ENCODE measurements around the gene NDUFB4. TPM values are rescaled to one million over a fixed set of nuclear protein-coding genes. Genes with fewer than 3 reads are reported as not detected.

Gene NDUFB4
- total and polyA plus RNA-seq, 7 experiments from 2014 or later = 63.4 to 277 (median 78.0) TPM

- Histone ChIP-seq H3K4me1 (ENCODE audit: control insufficient read depth in 2 of 2, insufficient read depth in 2 of 2, low read length in 2 of 2) (peaks cover 25 to 27% of the 10 kb centered on the region in 2 donors), H3K27me3 (ENCODE audit: control insufficient read depth in 2 of 2, insufficient read depth in 2 of 2, low read length in 2 of 2) (no peaks in the 10 kb centered on the region), H3K36me3 (ENCODE audit: control insufficient read depth in 2 of 3, insufficient read depth in 3 of 3, low read length in 3 of 3) (peaks cover 0 to 15% (median 0%) of the 10 kb centered on the region in 3 experiments), H3K9me3 (ENCODE audit: control insufficient read depth in 2 of 3, low read length in 3 of 3) (no peaks in the 10 kb centered on the region), H3K4me3 (ENCODE audit: low read length) (peak overlapping the region; percentile 8), H3K27ac (ENCODE audit: low read depth, low read length) (peak overlapping the region; percentile 64)
- peak overlapping the region in 4 of 10 donors; percentile 60 to 89 (median 81) for H3K4me3 Mint-ChIP-seq
- CTCF ChIA-PET = interaction anchor here (0.6 to 2.4 kb wide), 4 partner anchors 10 to 1474 kb away, joined by 3 to 10 read pairs (median 5); no protein-coding TSS in a partner anchor
- no peak for ATAC-seq
- H3K27ac Mint-ChIP-seq = peak overlapping the region in 3 of 9 donors; percentile 65 to 86 (median 74)
- peaks cover 0 to 2% (median 0%) of the 10 kb centered on the region in 11 donors for H3K9me3 Mint-ChIP-seq
- DNase-seq = no peak
- peaks cover 0 to 19% (median 5%) of the 10 kb centered on the region in 5 donors for H3K36me3 Mint-ChIP-seq
- H3K4me1 Mint-ChIP-seq = peaks cover 0 to 22% (median 11%) of the 10 kb centered on the region in 7 donors
- POLR2A ChIA-PET = interaction anchor here (0.5 to 3.8 kb wide), 4 partner anchors 117 to 449 kb away, joined by 3 to 45 read pairs (median 7); partner anchors contain the start of genes GTF2E1 and RABL3
- intact Hi-C loops (cut with micrococcal nuclease) = loop anchor here (2.0 to 10.0 kb wide), 10 partner anchors 249 to 1785 kb away; partner anchors contain the start of genes B4GALT4 (in 1 of the 2), COX17 (in 1 of the 2), EAF2 (in 1 of the 2) and FAM162A (in 1 of the 2)
- H3K27me3 Mint-ChIP-seq = peaks cover 0 to 11% (median 0%) of the 10 kb centered on the region in 5 donors
Measured at GRCh38 chr3:120597445-120598049, 1.4 kb downstream of the NDUFB4 start.

- Histone ChIP-seq H3K27me3 (ENCODE audit: control insufficient read depth in 2 of 2, insufficient read depth in 2 of 2, low read length in 2 of 2) (no peaks in the 10 kb centered on the region), H3K27ac (ENCODE audit: low read depth, low read length) (peak overlapping the region; percentile 64), H3K4me1 (ENCODE audit: control insufficient read depth in 2 of 2, insufficient read depth in 2 of 2, low read length in 2 of 2) (peaks cover 25 to 27% of the 10 kb centered on the region in 2 donors), H3K9me3 (ENCODE audit: control insufficient read depth in 2 of 3, low read length in 3 of 3) (no peaks in the 10 kb centered on the region), H3K4me3 (ENCODE audit: low read length) (no peak overlapping the region), H3K36me3 (ENCODE audit: control insufficient read depth in 2 of 3, insufficient read depth in 3 of 3, low read length in 3 of 3) (peaks cover 0 to 29% (median 0%) of the 10 kb centered on the region in 3 experiments)
- intact Hi-C loops (cut with micrococcal nuclease) = loop anchor here (5.0 to 10.0 kb wide), 8 partner anchors 833 to 1783 kb away; partner anchors contain the start of genes B4GALT4 (in 1 of the 2), COX17 (in 1 of the 2), FAM162A (in 1 of the 2) and GOLGB1 (in 1 of the 2)
- ChIA-PET CTCF (no interaction called here), POLR2A (interaction anchor here (1.0 kb wide), 1 partner anchor 140 kb away, joined by 3 read pairs; no protein-coding TSS in a partner anchor)
- no peak for ATAC-seq
- peaks cover 0 to 29% (median 5%) of the 10 kb centered on the region in 5 donors for H3K36me3 Mint-ChIP-seq
- no peak overlapping the region for H3K27ac Mint-ChIP-seq
- peaks cover 0 to 22% (median 11%) of the 10 kb centered on the region in 7 donors for H3K4me1 Mint-ChIP-seq
- peaks cover 0 to 7% (median 0%) of the 10 kb centered on the region in 5 donors for H3K27me3 Mint-ChIP-seq
- DNase-seq = no peak
- H3K4me3 Mint-ChIP-seq = no peak overlapping the region
- peaks cover 0 to 2% (median 0%) of the 10 kb centered on the region in 11 donors for H3K9me3 Mint-ChIP-seq
Measured at GRCh38 chr3:120599211-120599610, 3.1 kb downstream of the NDUFB4 start.

- peaks cover 22 to 25% of the 10 kb centered on the region in 2 donors for H3K4me1 ChIP-seq (ENCODE audit: control insufficient read depth in 2 of 2, insufficient read depth in 2 of 2, low read length in 2 of 2)
- no peaks in the 10 kb centered on the region for H3K9me3 Mint-ChIP-seq
- no peaks in the 10 kb centered on the region for H3K27me3 ChIP-seq (ENCODE audit: control insufficient read depth in 2 of 2, insufficient read depth in 2 of 2, low read length in 2 of 2)
- ATAC-seq = no peak
- no peaks in the 10 kb centered on the region for H3K9me3 ChIP-seq (ENCODE audit: control insufficient read depth in 2 of 3, low read length in 3 of 3)
- H3K27me3 Mint-ChIP-seq = peaks cover 0 to 2% (median 0%) of the 10 kb centered on the region in 5 donors
- peaks cover 0 to 27% (median 5%) of the 10 kb centered on the region in 5 donors for H3K36me3 Mint-ChIP-seq
- peaks cover 0 to 12% (median 4%) of the 10 kb centered on the region in 7 donors for H3K4me1 Mint-ChIP-seq
- no peak overlapping the region for H3K4me3 Mint-ChIP-seq
- intact Hi-C loops (cut with micrococcal nuclease) = no loop called here
- DNase-seq = no peak
- POLR2A ChIA-PET = no interaction called here
- H3K4me3 ChIP-seq (ENCODE audit: low read length) = no peak overlapping the region
- CTCF ChIA-PET = no interaction called here
- H3K27ac ChIP-seq (ENCODE audit: low read depth, low read length) = no peak overlapping the region
- H3K27ac Mint-ChIP-seq = peak overlapping the region in 4 of 9 donors; percentile 11 to 78 (median 48)
- H3K36me3 ChIP-seq (ENCODE audit: control insufficient read depth in 2 of 3, insufficient read depth in 3 of 3, low read length in 3 of 3) = peaks cover 0 to 29% (median 0%) of the 10 kb centered on the region in 3 experiments
Measured at GRCh38 chr3:120601554-120601953, 5.4 kb downstream of the NDUFB4 start.

DNA sequence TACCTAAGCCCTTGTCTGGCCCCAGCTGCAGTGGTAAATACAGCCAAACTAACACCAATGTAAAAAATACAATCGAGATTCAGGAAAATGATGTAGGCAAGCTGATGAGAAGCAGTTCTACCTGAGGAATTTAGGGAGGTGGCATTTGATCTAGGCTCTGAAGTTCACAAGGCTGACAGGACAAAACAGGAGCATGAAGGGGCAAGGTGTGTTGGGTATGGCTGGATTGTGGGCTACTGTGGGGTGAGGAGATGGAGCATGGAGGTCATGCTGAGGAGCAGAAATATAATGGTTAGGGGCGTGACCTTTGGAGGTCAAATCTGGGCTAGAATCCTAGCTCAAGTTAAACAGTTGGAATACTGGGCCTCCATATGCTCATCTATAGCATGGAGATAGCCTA is 6.5 kb downstream of the NDUFB4 start:
- no peak overlapping the region for H3K4me3 Mint-ChIP-seq
- peak overlapping the region in 4 of 9 donors; percentile 8 to 35 (median 16) for H3K27ac Mint-ChIP-seq
- ChIA-PET POLR2A (no interaction called here), CTCF (interaction anchor here (0.6 kb wide), 1 partner anchor 167 kb away, joined by 3 read pairs; no protein-coding TSS in a partner anchor)
- H3K4me1 Mint-ChIP-seq = peaks cover 0 to 12% (median 4%) of the 10 kb centered on the region in 7 donors
- ATAC-seq (no peak), DNase-seq (no peak)
- Histone ChIP-seq H3K27me3 (ENCODE audit: control insufficient read depth in 2 of 2, insufficient read depth in 2 of 2, low read length in 2 of 2) (no peaks in the 10 kb centered on the region), H3K27ac (ENCODE audit: low read depth, low read length) (no peak overlapping the region), H3K4me1 (ENCODE audit: control insufficient read depth in 2 of 2, insufficient read depth in 2 of 2, low read length in 2 of 2) (peaks cover 14 to 20% of the 10 kb centered on the region in 2 donors), H3K4me3 (ENCODE audit: low read length) (no peak overlapping the region), H3K9me3 (ENCODE audit: control insufficient read depth in 2 of 3, low read length in 3 of 3) (no peaks in the 10 kb centered on the region), H3K36me3 (ENCODE audit: control insufficient read depth in 2 of 3, insufficient read depth in 3 of 3, low read length in 3 of 3) (peaks cover 0 to 29% (median 0%) of the 10 kb centered on the region in 3 experiments)
- no peaks in the 10 kb centered on the region for H3K9me3 Mint-ChIP-seq
- peaks cover 0 to 24% (median 5%) of the 10 kb centered on the region in 5 donors for H3K36me3 Mint-ChIP-seq
- H3K27me3 Mint-ChIP-seq = peaks cover 0 to 2% (median 0%) of the 10 kb centered on the region in 5 donors
- intact Hi-C loops (cut with micrococcal nuclease) = no loop called here

GRCh38 chr3:120604382-120604781 is 8.2 kb downstream of the NDUFB4 start:
- intact Hi-C loops (cut with micrococcal nuclease) = no loop called here
- Histone ChIP-seq H3K27me3 (ENCODE audit: control insufficient read depth in 2 of 2, insufficient read depth in 2 of 2, low read length in 2 of 2) (no peaks in the 10 kb centered on the region), H3K27ac (ENCODE audit: low read depth, low read length) (no peak overlapping the region), H3K4me1 (ENCODE audit: control insufficient read depth in 2 of 2, insufficient read depth in 2 of 2, low read length in 2 of 2) (peaks cover 0 to 7% of the 10 kb centered on the region in 2 donors), H3K9me3 (ENCODE audit: control insufficient read depth in 2 of 3, low read length in 3 of 3) (no peaks in the 10 kb centered on the region), H3K36me3 (ENCODE audit: control insufficient read depth in 2 of 3, insufficient read depth in 3 of 3, low read length in 3 of 3) (peaks cover 0 to 16% (median 0%) of the 10 kb centered on the region in 3 experiments), H3K4me3 (ENCODE audit: low read length) (no peak overlapping the region)
- DNase-seq (no peak), ATAC-seq (peak; percentile 18)
- Mint-ChIP-seq H3K27me3 (peaks cover 0 to 4% (median 0%) of the 10 kb centered on the region in 5 donors), H3K36me3 (peaks cover 0 to 24% (median 5%) of the 10 kb centered on the region in 5 donors), H3K4me1 (peaks cover 0 to 12% (median 4%) of the 10 kb centered on the region in 7 donors), H3K4me3 (no peak overlapping the region), H3K27ac (peak overlapping the region in 2 of 9 donors; percentile 22 to 29), H3K9me3 (no peaks in the 10 kb centered on the region)
- POLR2A ChIA-PET = interaction anchor here (1.4 kb wide), 1 partner anchor 9 kb away, joined by 3 read pairs; the partner anchor contains the start of gene NDUFB4
- CTCF ChIA-PET = interaction anchor here (1.3 kb wide), 1 partner anchor 46 kb away, joined by 3 read pairs; no protein-coding TSS in a partner anchor

GRCh38 chr3:120604784-120605183 is 8.6 kb downstream of the NDUFB4 start:
- Histone ChIP-seq H3K4me3 (ENCODE audit: low read length) (no peak overlapping the region), H3K27me3 (ENCODE audit: control insufficient read depth in 2 of 2, insufficient read depth in 2 of 2, low read length in 2 of 2) (no peaks in the 10 kb centered on the region), H3K27ac (ENCODE audit: low read depth, low read length) (no peak overlapping the region), H3K4me1 (ENCODE audit: control insufficient read depth in 2 of 2, insufficient read depth in 2 of 2, low read length in 2 of 2) (peaks cover 0 to 3% of the 10 kb centered on the region in 2 donors), H3K9me3 (ENCODE audit: control insufficient read depth in 2 of 3, low read length in 3 of 3) (no peaks in the 10 kb centered on the region), H3K36me3 (ENCODE audit: control insufficient read depth in 2 of 3, insufficient read depth in 3 of 3, low read length in 3 of 3) (peaks cover 0 to 15% (median 0%) of the 10 kb centered on the region in 3 experiments)
- Mint-ChIP-seq H3K36me3 (peaks cover 0 to 24% (median 5%) of the 10 kb centered on the region in 5 donors), H3K27me3 (peaks cover 0 to 6% (median 0%) of the 10 kb centered on the region in 5 donors), H3K4me3 (no peak overlapping the region), H3K9me3 (no peaks in the 10 kb centered on the region), H3K4me1 (peaks cover 0 to 12% (median 4%) of the 10 kb centered on the region in 7 donors), H3K27ac (peak overlapping the region in 2 of 9 donors; percentile 22 to 29)
- POLR2A ChIA-PET = interaction anchor here (0.6 to 1.4 kb wide), 2 partner anchors 9 to 202 kb away, joined by 3 read pairs; partner anchors contain the start of gene NDUFB4
- DNase-seq (no peak), ATAC-seq (peak; percentile 26)
- intact Hi-C loops (cut with micrococcal nuclease) = no loop called here
- CTCF ChIA-PET = interaction anchor here (1.3 kb wide), 1 partner anchor 46 kb away, joined by 3 read pairs; no protein-coding TSS in a partner anchor
